Subcutaneous abdominal adipose tissue (tissue), 5 donors: ENCODE results near the gene ATP8B2.

Experiments used
- H3K27ac ChIP-seq: one replicate; pipeline ENCODE4 v1.7.0; 2013; ENCODE audit warnings: low read depth, mild to moderate bottlenecking, inconsistent platforms, low read length, moderate library complexity
- H3K27me3 ChIP-seq, 5 donors: one replicate each; pipeline ENCODE4 v1.7.0; 2013; ENCODE audit warnings: low read length in 5 of 5, inconsistent platforms in 1 of 5; ENCODE audit not compliant: control insufficient read depth in 5 of 5, insufficient read depth in 4 of 5
- H3K36me3 ChIP-seq, 5 donors: one replicate each; pipeline ENCODE4 v1.7.0; 2013; ENCODE audit warnings: low read length in 5 of 5; ENCODE audit not compliant: control insufficient read depth in 5 of 5, insufficient read depth in 5 of 5
- H3K4me1 ChIP-seq, 5 donors: one replicate each; pipeline ENCODE4 v1.7.0; 2013; ENCODE audit warnings: low read length in 5 of 5, mild to moderate bottlenecking in 3 of 5, moderate library complexity in 1 of 5; ENCODE audit not compliant: control insufficient read depth in 5 of 5, insufficient read depth in 5 of 5
- H3K4me3 ChIP-seq, 5 donors: one replicate each; pipeline ENCODE4 v1.7.0; 2013; ENCODE audit warnings: low read length in 5 of 5, low read depth in 1 of 5
- H3K9ac ChIP-seq, 5 donors: one replicate each; pipeline ENCODE4 v1.7.0; 2013; ENCODE audit warnings: low read length in 5 of 5, mild to moderate bottlenecking in 4 of 5, moderate library complexity in 3 of 5
- H3K9me3 ChIP-seq, 5 donors: one replicate each; pipeline ENCODE4 v1.7.0; 2013; ENCODE audit warnings: low read length in 5 of 5; ENCODE audit not compliant: control insufficient read depth in 5 of 5
- donor health status: healthy.
- donor health status: healthy.
- donor health status: healthy.
- donor health status: healthy.
- donor health status: healthy.

Gene ATP8B2

DNA sequence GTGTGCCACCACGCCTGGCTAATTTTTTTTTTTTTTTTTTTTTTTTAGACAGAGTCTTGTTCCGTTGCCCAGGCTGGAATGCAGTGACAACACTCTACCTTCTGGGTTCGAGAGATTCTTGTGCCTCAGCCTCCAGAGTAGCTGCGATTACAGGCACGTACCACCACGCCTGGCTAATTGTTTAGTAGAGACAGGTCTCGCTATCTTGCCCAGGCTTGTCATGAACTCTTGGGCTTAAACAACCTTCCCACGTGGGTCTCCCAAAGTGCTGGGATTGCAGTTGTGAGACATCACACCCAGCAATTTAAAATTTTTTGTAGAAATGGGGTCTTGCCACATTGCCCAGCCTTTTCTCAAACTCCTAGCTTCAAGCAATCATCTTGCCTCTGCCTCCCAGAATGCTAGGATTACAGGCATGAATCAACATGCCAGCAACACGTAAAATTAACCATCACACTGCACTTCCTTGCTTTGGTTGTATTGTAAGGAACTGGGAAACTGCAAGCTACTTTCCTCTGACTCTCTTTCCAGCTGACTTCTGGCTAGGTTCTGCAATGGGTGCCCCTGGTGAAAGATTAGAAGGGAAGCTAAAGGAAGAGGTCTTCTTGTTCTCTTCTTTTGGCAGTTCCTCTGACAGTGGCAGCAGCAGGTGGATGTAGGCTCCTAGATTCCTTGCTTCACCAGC, 65.9 kb downstream of the ATP8B2 start:
- no peaks in the 10 kb centered on the region for H3K9me3 ChIP-seq
- no peak overlapping the region for H3K27ac ChIP-seq
- no peak overlapping the region for H3K4me3 ChIP-seq

GRCh38 chr1:154398141-154398540, 72.8 kb downstream of the ATP8B2 start:
- no peaks in the 10 kb centered on the region for H3K27me3 ChIP-seq
- H3K4me1 ChIP-seq, result no peaks in the 10 kb centered on the region
- no peaks in the 10 kb centered on the region for H3K36me3 ChIP-seq
- H3K27ac ChIP-seq, result no peak overlapping the region
- no peak overlapping the region for H3K9ac ChIP-seq
- no peak overlapping the region for H3K4me3 ChIP-seq
- no peaks in the 10 kb centered on the region for H3K9me3 ChIP-seq

More for the DNA sequence above, 65.9 kb downstream of the ATP8B2 start:
- Histone ChIP-seq H3K9ac (no peak overlapping the region), H3K4me1 (no peaks in the 10 kb centered on the region), H3K27me3 (no peaks in the 10 kb centered on the region), H3K36me3 (no peaks in the 10 kb centered on the region)

- no peak overlapping the region for H3K27ac ChIP-seq
- H3K4me3 ChIP-seq, result no peak overlapping the region
- no peaks in the 10 kb centered on the region for H3K27me3 ChIP-seq
- H3K9me3 ChIP-seq, result no peaks in the 10 kb centered on the region
- H3K36me3 ChIP-seq, result no peaks in the 10 kb centered on the region
- H3K9ac ChIP-seq, result no peak overlapping the region
- no peaks in the 10 kb centered on the region for H3K4me1 ChIP-seq
Observed at GRCh38 chr1:154398678-154399077, 73.4 kb downstream of the ATP8B2 start.

DNA sequence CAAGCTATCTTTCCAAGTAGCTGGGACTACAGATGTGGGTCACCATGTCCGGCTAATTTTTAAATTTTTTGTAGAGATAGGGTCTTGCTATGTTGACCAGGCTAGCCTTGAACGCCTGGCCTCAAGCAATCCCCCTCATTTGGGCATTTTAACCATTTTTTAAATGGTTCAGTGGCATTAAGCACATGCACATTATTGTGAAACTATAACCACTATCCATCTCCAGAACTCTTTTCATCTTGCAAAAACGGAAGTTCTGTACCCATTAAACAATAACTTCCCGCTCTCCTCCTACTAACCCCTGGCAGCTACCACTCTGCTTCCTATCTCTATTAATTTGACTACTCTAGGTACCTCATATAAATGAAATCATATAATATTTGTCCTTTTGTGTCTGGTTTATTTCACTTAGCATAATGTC, 75.1 kb downstream of the ATP8B2 start:
- no peaks in the 10 kb centered on the region for H3K27me3 ChIP-seq
- no peak overlapping the region for H3K27ac ChIP-seq
- no peak overlapping the region for H3K9ac ChIP-seq
- H3K4me1 ChIP-seq, result peaks cover 0 to 9% (median 6%) of the 10 kb centered on the region in 5 donors
- no peaks in the 10 kb centered on the region for H3K9me3 ChIP-seq
- no peaks in the 10 kb centered on the region for H3K36me3 ChIP-seq
- H3K4me3 ChIP-seq, result no peak overlapping the region
